SW 1271 (cell line): ENCODE measurements around the gene POC1A.

ENCODE experiments used
- DNase-seq, 2 experiments: peaks; one replicate each; lab custom pipeline; 2025; lab: John Stamatoyannopoulos, UW

POC1A gene

GRCh38 chr3:52063026-52063723 lies 91.0 kb downstream of the POC1A start:
- no peak for DNase-seq

- peak; percentile 8 to 30 for DNase-seq
Observed at GRCh38 chr3:52062505-52062904, 91.7 kb downstream of the POC1A start.

DNA sequence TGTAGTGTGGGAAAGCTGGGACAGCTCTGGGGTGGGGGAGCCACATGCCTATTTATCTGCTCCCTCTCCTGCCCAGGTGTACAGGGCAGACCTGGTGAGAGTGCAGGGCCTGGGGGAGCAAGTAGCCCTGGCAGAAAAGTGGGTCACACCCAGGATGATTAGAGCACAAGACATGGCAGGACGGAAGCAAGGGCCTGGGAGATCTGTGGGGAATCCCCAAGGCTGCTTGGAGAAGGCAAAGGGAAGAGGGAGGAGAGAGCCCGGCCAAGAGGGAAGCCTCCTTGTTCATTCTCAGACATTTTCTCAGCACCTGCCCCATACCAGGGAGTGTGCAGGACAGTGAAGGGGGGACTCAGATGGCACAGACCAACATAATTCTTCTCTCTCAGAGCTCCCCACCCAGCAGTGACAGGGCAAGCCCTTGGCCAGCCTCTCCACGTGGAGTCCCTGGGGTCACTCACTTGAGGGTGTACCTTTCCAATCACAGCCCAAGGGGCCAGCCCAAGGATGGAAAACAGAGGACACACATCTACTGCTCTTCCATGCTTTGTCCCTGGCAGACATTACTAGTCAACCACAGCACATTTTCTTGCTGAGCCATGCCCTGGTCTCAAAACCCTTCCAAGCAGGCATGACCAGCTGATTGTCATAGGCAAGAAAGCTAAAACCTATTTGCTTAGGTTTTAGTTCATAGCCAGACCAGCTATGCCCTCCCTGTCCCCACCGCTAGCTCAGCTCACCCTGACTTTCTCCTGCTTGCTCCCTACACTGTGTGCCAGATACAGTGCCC lies 92.9 kb downstream of the POC1A start:
- no peak for DNase-seq

DNA sequence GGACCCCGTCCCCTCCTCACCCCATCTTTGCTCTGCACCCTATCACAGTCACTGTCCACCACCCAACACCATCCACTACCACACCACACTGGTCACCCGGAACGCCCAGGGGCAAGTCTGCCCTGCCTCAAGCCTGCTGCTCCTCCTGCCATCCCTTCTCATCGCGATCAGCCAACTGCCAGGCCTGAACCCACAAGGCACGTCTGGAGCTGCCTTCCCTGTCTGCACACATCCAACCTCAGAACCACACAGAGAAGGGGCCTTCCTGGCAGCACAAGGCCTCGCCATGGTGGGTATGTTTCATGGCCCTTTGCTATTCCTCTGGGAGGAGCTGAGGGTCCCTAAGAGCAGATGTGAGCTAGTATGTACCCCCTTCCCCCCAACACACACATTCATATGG lies 94.4 kb downstream of the POC1A start:
- DNase-seq = no peak

DNA sequence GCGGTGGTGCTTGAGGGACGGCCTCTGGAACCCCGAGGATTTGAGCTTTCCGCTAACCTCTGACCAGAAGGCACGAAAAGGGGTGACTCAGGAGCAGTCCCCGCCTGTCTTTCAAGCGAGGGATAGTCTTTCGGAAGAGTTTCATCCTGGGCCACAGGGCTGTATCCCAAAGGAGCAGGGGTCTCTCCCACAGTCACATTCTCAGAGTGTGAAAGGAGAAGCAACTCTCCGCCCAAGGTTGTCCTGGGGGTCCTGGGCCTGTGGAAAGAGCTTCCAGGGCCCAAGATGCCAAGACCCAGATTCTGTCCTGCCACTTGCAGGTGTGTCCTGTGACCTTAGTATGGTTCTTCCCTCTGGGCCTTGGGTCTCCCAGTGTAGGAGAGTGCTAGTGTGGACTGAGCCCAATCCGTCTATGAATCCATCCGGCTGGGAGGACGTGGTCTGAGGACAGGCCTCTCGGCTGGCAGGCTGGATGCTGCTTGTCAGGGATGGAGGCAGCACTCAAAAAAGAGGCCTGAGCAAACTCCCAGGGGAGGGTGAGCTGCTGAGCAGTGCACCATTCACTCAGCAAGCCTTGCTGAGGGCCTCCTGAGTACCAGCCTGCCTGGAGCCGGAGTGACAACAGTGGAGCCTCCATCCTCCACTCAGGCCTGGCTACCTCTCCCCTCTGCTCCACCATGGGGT lies 96.3 kb downstream of the POC1A start:
- DNase-seq = no peak

DNA sequence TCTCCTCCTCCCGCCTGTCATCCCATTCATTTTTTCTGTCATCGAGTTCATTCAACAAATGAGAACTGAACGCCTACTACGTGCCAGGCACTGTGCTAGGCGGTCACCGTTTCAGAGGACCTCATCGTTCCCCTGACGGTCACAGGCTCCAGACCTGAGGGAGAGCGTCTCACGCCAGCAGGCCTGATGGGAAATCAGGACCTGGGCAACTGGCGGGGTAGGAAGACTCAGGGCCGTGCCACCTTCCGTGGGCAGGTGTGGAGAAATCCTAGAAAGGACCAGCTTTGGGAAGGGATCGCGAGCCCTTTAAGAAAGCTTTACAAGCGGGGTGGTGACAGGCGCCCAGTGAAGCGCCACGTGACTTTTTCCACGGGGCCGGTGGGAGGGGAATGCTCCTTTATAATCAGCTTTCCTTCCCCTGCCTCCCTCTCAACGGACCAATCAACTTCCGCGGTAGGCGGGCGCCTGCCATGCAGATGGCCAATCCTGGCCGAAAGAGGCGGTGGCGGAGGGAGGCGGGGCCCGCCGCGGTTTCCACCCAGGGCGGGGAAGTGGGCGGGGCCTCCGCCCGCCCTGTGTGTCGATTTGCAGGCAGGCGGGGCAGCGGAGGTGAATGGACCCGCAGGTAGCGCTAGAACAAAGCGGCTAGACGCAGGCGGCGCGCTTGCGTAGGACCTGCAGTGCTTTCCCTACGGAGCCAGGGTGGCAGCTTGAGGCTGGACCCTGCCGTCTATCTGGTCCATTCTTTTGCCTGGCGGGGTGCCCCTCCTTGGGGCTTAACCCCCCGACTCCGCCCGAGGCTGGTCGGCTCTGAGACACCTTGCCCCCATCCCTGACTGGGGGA lies 97.0 kb downstream of the POC1A start:
- DNase-seq = peak; percentile 89 to 96

DNA sequence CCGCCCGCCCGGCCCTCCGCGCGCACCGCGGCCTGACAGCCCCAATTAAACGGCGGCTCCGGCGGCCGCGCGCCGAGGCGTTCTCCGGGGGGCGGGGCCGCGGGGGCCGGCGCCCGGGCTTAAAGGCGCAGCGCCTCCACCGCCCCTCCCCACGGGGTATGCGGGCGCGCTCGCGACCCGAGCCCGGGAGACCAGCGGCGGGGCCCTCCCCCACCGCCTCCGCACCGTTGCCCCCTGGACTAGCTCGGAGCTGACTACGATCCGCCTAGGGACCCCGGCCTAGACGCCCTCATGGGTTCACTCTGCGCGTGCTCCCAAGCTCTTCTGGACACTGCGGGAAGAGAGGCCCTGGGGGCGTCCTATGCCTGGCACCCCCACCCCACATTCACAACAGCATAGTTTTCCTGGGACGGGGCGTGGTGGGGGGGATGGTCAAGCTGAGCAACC lies 97.7 kb downstream of the POC1A start, which contains the start of gene DUSP7:
TSS of gene DUSP7 (minus strand) at position 51 of the 447 bp plus-strand sequence. CDS start 205 bp downstream, outside the sequence.
- DNase-seq = peak in 1 of 2 experiments; percentile 29

DNA sequence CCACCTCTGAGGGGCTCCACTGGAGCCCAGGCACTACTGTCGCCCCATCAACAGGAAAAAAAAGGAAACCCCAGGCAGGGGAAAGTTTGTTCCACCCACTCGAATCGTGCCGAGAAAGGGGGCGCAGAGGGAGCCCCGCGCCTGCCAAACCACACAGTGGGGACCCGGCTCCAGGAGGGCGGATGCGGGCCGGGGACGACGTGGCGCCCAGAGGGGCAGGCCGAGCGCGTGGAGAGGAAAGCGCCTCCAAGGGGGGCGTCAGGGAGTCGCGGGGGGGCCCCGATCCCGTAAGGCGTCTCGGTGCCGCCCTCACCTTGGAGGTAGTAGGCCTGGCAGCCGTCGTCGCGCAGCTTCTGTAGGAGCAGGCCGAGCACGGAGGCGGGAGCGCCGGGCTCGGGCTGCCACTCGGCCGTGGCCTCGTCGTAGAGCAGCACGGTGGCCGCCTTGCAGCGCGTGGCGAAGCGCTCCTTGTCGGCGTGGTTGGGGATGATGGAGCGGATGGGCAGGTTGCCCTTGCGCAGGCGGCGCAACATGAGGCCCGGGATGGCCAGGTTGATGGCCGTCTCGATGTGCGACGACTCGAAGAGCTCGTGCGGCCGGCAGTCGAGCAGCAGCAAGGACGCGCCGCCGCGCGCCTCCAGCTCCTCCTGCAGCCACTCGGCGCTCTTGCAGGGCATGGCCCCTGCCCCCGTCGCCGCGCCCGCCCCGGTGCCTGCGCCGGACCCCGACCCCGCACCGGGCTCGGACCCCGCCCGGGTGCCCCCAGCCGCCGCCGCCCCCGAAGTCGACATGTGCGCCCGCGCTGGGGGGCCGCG lies 98.5 kb downstream of the POC1A start:
- DNase-seq = peak in 1 of 2 experiments; percentile 11

DNA sequence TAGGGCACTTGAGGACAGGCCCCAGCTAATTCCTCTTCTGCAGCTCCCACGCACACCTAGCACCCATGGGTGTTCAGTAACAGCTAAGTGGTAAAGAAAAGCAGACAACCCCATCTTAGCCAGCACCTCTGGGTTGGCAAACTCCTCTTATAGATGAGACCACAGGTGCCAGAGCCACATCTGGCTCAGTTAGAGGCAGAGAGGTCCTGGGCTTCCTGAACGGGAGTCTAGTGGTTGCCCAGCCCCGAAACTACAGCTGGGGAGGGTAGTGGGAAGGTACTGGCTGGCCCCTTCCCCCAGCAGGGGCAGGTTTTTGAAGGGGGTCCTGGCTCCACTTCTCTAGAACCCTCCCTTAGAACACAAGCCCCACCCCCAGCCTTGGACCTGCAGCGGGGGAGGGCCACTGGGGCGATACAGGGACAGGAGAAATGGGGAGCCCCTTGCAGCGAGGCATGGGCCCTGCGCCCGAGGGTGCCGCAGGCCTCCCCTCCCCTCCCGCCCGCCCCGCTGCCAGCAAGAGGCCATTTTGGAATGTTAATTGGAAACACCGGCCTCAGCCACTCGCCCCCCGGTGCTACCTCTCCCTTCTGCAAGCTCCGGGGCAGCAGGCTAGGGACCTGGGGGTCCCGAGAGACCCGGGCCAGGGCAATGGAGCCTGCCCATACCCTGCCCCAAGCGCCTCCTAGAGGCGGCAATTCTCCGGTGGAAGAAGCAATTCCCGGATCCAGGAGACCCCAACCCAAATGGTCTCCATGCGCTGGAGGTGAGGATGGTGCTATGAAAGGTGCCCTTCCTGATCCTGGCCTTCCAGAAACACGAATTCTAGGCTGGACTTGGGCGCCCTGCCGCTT lies 99.3 kb downstream of the POC1A start:
- no peak for DNase-seq

- DNase-seq = peak in 1 of 2 experiments; percentile 13
Observed at GRCh38 chr3:52053307-52054304, 100.6 kb downstream of the POC1A start.

DNA sequence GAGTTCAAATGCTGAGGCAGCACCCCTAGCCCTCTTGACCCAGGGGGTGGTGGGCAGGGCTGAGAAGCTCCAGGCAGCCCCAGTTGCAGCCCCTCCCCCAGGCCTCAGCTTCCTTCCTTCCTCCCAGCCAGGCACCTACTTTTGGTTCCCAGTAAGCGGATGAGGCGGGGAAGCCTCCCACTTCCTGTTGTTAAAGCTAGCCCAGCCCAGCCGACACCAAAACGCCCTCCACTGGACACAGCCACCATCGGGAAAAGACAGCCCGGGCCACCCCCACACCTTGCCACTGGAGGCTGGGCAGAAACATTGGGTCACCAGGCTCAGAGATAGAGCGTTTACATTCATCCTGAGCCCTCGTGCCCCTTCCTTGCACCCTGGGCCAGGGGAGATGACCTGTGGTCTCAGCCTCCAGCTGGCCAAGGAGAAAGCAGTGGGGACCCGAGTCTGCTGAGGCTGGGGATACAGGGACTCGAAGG lies 101.4 kb downstream of the POC1A start:
- DNase-seq = peak; percentile 45 to 74

GRCh38 chr3:52051444-52051843 lies 102.8 kb downstream of the POC1A start:
- DNase-seq = no peak

DNA sequence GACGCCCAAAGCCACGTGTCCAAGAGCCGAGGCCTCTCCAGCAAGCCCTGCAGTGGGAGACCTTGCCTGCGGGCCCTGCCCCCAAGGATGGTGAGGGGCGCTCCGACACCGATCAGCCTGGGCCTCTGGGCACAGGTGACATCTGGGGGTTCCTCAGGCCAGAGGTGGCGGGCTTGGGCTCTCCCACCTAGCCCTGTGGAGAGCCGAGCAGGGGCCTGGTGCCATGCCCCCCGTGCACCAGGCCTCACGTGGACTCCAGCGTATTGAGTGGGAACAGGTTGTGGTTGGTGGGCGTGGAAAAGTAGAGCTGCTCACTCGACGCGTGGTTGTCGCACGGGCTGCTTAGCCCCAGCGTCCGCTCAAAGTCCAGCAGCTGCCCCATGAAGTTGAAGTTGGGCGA lies 103.7 kb downstream of the POC1A start:
- DNase-seq = no peak

DNA sequence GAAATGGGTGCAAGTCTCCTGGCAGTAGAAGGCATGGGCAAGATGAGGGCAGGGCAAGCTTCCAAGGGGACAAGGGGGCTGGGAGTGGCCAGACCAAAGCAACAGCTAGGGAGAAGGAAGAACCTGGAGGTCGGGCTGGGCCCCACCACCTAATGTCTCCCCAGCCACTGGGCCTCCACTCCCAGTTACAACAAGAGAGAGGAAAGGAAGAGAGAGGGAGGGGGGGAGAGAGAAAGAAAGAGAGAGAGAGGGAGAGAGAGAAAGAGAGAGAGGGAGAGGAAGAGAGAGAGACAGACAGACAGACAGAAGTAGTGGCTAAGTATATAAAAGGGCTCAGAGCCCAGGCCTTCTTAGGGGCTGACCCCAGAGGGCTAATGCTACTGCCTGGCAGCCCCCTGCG lies 104.7 kb downstream of the POC1A start:
- DNase-seq = no peak

- no peak for DNase-seq
Observed at GRCh38 chr3:52047295-52047960, 106.8 kb downstream of the POC1A start.

DNA sequence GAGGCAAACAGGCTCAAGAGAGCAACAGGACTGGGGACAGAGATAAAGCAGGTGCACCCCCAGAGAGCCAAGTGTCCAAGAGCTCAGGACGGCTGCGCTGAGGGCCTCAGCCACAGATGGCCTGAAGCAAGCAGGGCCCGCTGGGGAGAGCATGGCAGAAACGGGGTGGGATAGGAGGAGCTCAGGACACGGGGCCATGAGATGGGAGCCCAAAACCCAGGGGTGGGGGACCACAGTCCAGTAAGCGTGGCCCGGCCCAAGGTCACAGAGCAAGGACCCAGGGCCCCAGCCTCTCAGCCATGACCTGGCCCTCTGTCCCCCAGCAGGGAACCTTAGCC lies 107.4 kb downstream of the POC1A start:
- DNase-seq = no peak

GRCh38 chr3:52046186-52046901 lies 107.9 kb downstream of the POC1A start:
- peak; percentile 63 to 85 for DNase-seq
